Hepatocyte (in vitro differentiated cells): ENCODE data around the gene RGS1. TPM values are rescaled to one million over a fixed set of nuclear protein-coding genes. Genes with fewer than 3 reads are reported as not detected.

ENCODE experiments used
- DNase-seq: peaks from one replicate; pipeline ENCODE4 v3.0.0-alpha.2; 2016; ENCODE audit warnings: low spot score
- H2AFZ ChIP-seq: fragments of 200-600 bp; sonication (generic); 2 replicates; pipeline ENCODE4 v1.6.0; 2016; ENCODE audit warnings: antibody characterized with exemption, mild to moderate bottlenecking
- H3K27ac ChIP-seq: fragments of 200-600 bp; sonication (generic); 2 replicates; pipeline ENCODE4 v1.5.1; 2016; ENCODE audit warnings: mild to moderate bottlenecking
- H3K27me3 ChIP-seq: fragments of 200-600 bp; sonication (generic); 2 replicates; pipeline ENCODE4 v1.6.1; 2016
- H3K36me3 ChIP-seq: fragments of 200-600 bp; sonication (generic); replicated peaks from 2 replicates; pipeline ENCODE4 v1.5.1; 2016; ENCODE audit warnings: low read depth; ENCODE audit not compliant: insufficient read depth
- H3K4me1 ChIP-seq: fragments of 200-600 bp; sonication (generic); 2 replicates; pipeline ENCODE4 v1.5.1; 2016; ENCODE audit warnings: mild to moderate bottlenecking, moderate library complexity; ENCODE audit not compliant: insufficient read depth
- H3K4me2 ChIP-seq: fragments of 200-600 bp; sonication (generic); 2 replicates; pipeline ENCODE4 v1.6.0; 2016
- H3K4me3 ChIP-seq: fragments of 200-600 bp; sonication (generic); 2 replicates; pipeline ENCODE4 v1.5.1; 2016; ENCODE audit warnings: mild to moderate bottlenecking
- H3K79me2 ChIP-seq: fragments of 200-600 bp; sonication (generic); 2 replicates; pipeline ENCODE4 v1.6.0; 2017; ENCODE audit warnings: mild to moderate bottlenecking
- H3K9me2 ChIP-seq: fragments of 200-600 bp; sonication (generic); replicated peaks from 2 replicates; pipeline ENCODE4 v1.6.0; 2017; ENCODE audit warnings: mild to moderate bottlenecking; ENCODE audit not compliant: insufficient read depth
- H3K9me3 ChIP-seq: fragments of 200-600 bp; sonication (generic); 2 replicates; pipeline ENCODE4 v1.5.1; 2016; ENCODE audit warnings: low read depth, mild to moderate bottlenecking
- H4K20me1 ChIP-seq: fragments of 200-600 bp; sonication (generic); 2 replicates; pipeline ENCODE4 v1.6.0; 2016; ENCODE audit warnings: mild to moderate bottlenecking; ENCODE audit not compliant: insufficient read depth, poor library complexity, severe bottlenecking
- EZH2 ChIP-seq: fragments of 200-600 bp; sonication (generic); IDR thresholded peaks from 2 replicates; pipeline ENCODE4 v1.6.1; 2016; ENCODE audit warnings: antibody characterized with exemption, mild to moderate bottlenecking, borderline replicate concordance
- EZH2phosphoT487 ChIP-seq: fragments of 200-600 bp; sonication (generic); IDR thresholded peaks from one replicate; pipeline ENCODE4 v1.6.1; 2018; ENCODE audit warnings: antibody characterized with exemption, mild to moderate bottlenecking, low read depth, moderate library complexity; ENCODE audit not compliant: unreplicated experiment, severe bottlenecking
- WGBS: methylation state at CpG from one replicate; pipeline ENCODE4 v1.1.6; 2016; ENCODE audit warnings: low lambda C conversion rate; ENCODE audit errors: missing lambda C conversion rate; 5-methylcytosine and 5-hydroxymethylcytosine counted together
- polyA plus RNA-seq: library from polyadenylated mRNA; unstranded; fragments of >200 nt; fragmentation: Nextera tagmentation; extraction: Ambion mirVana; gene quantifications from 2 replicates; pipeline ENCODE4 v1.2.1, GENCODE V29; 2016
- total RNA-seq: library from RNA; depleted of rRNA; stranded (reverse); fragments of >200 nt; gene quantifications from 2 replicates; pipeline ENCODE4 v1.2.3, GENCODE V29; 2014
- TF ChIP-seq, protein P1 (sequence below): fragments of 200-600 bp; sonication (generic); IDR thresholded peaks from 2 replicates; pipeline ENCODE4 v1.5.1; 2016; ENCODE audit warnings: antibody characterized with exemption, mild to moderate bottlenecking; ENCODE audit not compliant: poor library complexity

Gene RGS1
- total and polyA plus RNA-seq, 2 experiments from 2014 or later: 4.0 to 9.8 TPM

DNA sequence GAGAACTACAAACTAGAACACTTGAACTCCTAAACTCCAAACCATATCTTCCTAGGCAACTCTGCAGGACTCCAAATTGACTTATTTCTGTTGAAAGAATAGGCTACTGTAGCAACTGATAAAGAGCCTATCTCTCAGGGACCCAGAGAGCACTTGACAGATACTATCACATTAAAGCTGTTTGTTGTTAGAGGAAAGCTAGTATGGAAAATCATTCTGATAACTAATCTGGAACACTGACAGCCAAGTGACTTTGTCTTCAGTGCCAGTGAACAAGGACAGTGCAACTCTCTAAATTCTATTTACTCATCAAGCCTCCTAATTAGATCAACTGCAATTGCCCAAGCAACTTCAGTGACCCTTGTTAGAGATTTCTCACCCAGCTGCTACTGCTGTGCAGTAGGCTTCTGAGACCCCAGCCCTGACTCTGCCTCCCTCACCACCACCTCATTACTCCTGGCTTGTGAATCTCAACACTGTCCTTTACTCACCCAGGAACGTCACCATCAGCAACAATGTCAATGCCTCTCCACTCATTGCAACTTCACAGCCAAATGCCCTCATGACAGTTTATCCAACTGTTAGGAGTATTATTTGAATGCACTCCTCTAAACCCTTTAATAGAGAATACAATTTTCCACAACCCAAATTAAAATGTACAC, 53.0 kb downstream of the RGS1 start:
- no peak overlapping the region for H3K4me3 ChIP-seq
- peaks cover 54% of the 10 kb centered on the region for H3K4me1 ChIP-seq
- no peaks in the 10 kb centered on the region for H3K79me2 ChIP-seq
- no peaks in the 10 kb centered on the region for H3K9me3 ChIP-seq
- WGBS: 91% methylated on average over 1 of the region's 1 CpG
- no peak for DNase-seq
- H3K4me2 ChIP-seq: no peak overlapping the region
- no peak overlapping the region for H3K27ac ChIP-seq
- H2AFZ ChIP-seq: no peak overlapping the region
- no peaks in the 10 kb centered on the region for H3K27me3 ChIP-seq
- no peaks in the 10 kb centered on the region for H3K9me2 ChIP-seq
- TF ChIP-seq, protein P1, sequence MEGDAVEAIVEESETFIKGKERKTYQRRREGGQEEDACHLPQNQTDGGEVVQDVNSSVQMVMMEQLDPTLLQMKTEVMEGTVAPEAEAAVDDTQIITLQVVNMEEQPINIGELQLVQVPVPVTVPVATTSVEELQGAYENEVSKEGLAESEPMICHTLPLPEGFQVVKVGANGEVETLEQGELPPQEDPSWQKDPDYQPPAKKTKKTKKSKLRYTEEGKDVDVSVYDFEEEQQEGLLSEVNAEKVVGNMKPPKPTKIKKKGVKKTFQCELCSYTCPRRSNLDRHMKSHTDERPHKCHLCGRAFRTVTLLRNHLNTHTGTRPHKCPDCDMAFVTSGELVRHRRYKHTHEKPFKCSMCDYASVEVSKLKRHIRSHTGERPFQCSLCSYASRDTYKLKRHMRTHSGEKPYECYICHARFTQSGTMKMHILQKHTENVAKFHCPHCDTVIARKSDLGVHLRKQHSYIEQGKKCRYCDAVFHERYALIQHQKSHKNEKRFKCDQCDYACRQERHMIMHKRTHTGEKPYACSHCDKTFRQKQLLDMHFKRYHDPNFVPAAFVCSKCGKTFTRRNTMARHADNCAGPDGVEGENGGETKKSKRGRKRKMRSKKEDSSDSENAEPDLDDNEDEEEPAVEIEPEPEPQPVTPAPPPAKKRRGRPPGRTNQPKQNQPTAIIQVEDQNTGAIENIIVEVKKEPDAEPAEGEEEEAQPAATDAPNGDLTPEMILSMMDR: no peak
- no peak for TF ChIP-seq EZH2
- no peak for TF ChIP-seq EZH2phosphoT487
- H4K20me1 ChIP-seq: no peaks in the 10 kb centered on the region
- no peaks in the 10 kb centered on the region for H3K36me3 ChIP-seq

DNA sequence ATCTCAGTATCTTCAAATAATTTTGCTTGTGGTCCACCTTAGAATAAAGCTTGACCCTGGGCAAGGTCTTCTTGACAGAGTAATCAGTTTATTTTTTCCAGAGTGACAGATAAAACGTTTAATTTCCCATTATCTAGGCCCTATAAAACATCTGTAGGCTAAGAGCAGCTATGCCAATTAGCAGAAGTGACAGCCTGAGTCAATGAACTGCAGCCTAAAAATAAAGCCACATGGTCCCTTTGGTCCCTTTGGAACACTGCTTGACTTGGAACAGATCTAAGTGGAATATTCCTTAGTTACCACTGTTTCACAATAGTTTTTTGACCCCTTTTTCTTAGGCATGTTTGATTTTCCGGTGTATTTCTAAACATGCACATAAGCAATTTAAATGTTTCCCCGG, 54.0 kb downstream of the RGS1 start:
- Histone ChIP-seq H2AFZ (no peak overlapping the region), H3K9me2 (no peaks in the 10 kb centered on the region)

More for the DNA sequence above, 54.0 kb downstream of the RGS1 start:
- Histone ChIP-seq H3K36me3 (no peaks in the 10 kb centered on the region), H3K27ac (no peak overlapping the region), H3K9me3 (no peaks in the 10 kb centered on the region), H3K4me1 (peaks cover 54% of the 10 kb centered on the region), H3K27me3 (no peaks in the 10 kb centered on the region), H4K20me1 (no peaks in the 10 kb centered on the region), H3K4me2 (no peak overlapping the region), H3K4me3 (no peak overlapping the region), H3K79me2 (no peaks in the 10 kb centered on the region)
- TF ChIP-seq, protein P1: no peak
- no peak for TF ChIP-seq EZH2phosphoT487
- no peak for TF ChIP-seq EZH2
- 68% methylated on average over 3 of the region's 3 CpGs for WGBS
- no peak for DNase-seq

Other genes with a start within 250 kb of the RGS1 start
- 3.3 and 4.4 TPM in 2 replicates for gene RGS13, start 60.4 kb downstream of the RGS1 start, total RNA-seq
- gene RGS13, start 60.4 kb downstream of the RGS1 start, polyA plus RNA-seq: 1.1 and 2.7 TPM in 2 replicates
- 168 and 196 TPM in 2 replicates for gene RGS2, start 233.3 kb downstream of the RGS1 start, total RNA-seq
- 263 and 283 TPM in 2 replicates for gene RGS2, start 233.3 kb downstream of the RGS1 start, polyA plus RNA-seq